H1 (cell line): Measurements from ENCODE around the gene NRP2.

Experiments
- CTCF ChIP-seq, 3 experiments: IDR thresholded peaks; 1 replicate in 2 of 3; 2 replicates in 1 of 3; pipeline versions ENCODE4 v1.5.1 to v1.6.1; 2011; ENCODE audit warnings: low read length in 3 of 3, mild to moderate bottlenecking in 3 of 3, inconsistent platforms in 2 of 3, low read depth in 1 of 3, moderate library complexity in 1 of 3; ENCODE audit not compliant: insufficient read depth in 1 of 3; ENCODE audit errors: control extremely low read depth in 1 of 3
- EP300 ChIP-seq, 2 experiments: IDR thresholded peaks; 1 replicate in 1 of 2; 2 replicates in 1 of 2; pipeline ENCODE4 v1.6.1; 2011 to 2012; ENCODE audit warnings: low read depth in 2 of 2, low read length in 2 of 2, mild to moderate bottlenecking in 2 of 2, borderline replicate concordance in 1 of 2, inconsistent platforms in 1 of 2, moderate library complexity in 1 of 2
- JUND ChIP-seq: IDR thresholded peaks from 2 replicates; pipeline ENCODE4 v1.6.1; 2011; ENCODE audit warnings: mild to moderate bottlenecking, improper control_type of control experiment, low read length
- MAX ChIP-seq: IDR thresholded peaks from 2 replicates; pipeline ENCODE4 v1.6.1; 2012; ENCODE audit warnings: inconsistent platforms
- POLR2A ChIP-seq, 2 experiments: IDR thresholded peaks; 1 replicate in 1 of 2; 2 replicates in 1 of 2; pipeline ENCODE4 v1.6.1; 2011; ENCODE audit warnings: low read depth in 2 of 2, low read length in 2 of 2, mild to moderate bottlenecking in 2 of 2; ENCODE audit errors: control extremely low read depth in 1 of 2
- TCF12 ChIP-seq: IDR thresholded peaks from 2 replicates; pipeline ENCODE4 v1.6.1; 2011; ENCODE audit warnings: low read depth, mild to moderate bottlenecking, low read length

- TF ChIP-seq CTCF (IDR thresholded peaks at IDR 0.05; ENCODE audit: control extremely low read depth in 1 of 3, insufficient read depth in 1 of 3, low read depth in 1 of 3, low read length in 3 of 3) (no peak), JUND (no peak), TCF12 (no peak), EP300 (IDR thresholded peaks at IDR 0.05; ENCODE audit: borderline replicate concordance in 1 of 2, low read depth in 2 of 2, low read length in 2 of 2) (no peak), POLR2A (IDR thresholded peaks at IDR 0.05; ENCODE audit: control extremely low read depth in 1 of 2, low read depth in 2 of 2, low read length in 2 of 2) (no peak), MAX (no peak)
Observed at GRCh38 chr2:205797866-205798265, 115.6 kb downstream of the NRP2 start.
